T follicular helper cell (primary cell): ENCODE data around the gene LRRC28.
A peak's percentile ranks its signal among the peaks of the same experiment; 100 is the strongest.

Experiments
- DNase-seq: peaks from one replicate; pipeline ENCODE4 v3.0.0-alpha.2; 2020; ENCODE audit warnings: low read depth

LRRC28 gene

GRCh38 chr15:99341786-99342185 is 90.5 kb downstream of the LRRC28 start:
- no peak for DNase-seq

- no peak for DNase-seq
These were observed 91.9 kb downstream of the LRRC28 start for GRCh38 chr15:99343208-99343607.

GRCh38 chr15:99343881-99344551 is 92.7 kb downstream of the LRRC28 start:
- DNase-seq = peak; percentile 31

GRCh38 chr15:99344639-99345038 is 93.4 kb downstream of the LRRC28 start:
- no peak for DNase-seq

- no peak for DNase-seq
These were observed 94.0 kb downstream of the LRRC28 start for GRCh38 chr15:99345242-99345641.

GRCh38 chr15:99345832-99346462 is 94.7 kb downstream of the LRRC28 start:
- DNase-seq = no peak

GRCh38 chr15:99347574-99347973 is 96.3 kb downstream of the LRRC28 start:
- DNase-seq = no peak

- no peak for DNase-seq
These were observed 97.1 kb downstream of the LRRC28 start for GRCh38 chr15:99348412-99348811.

GRCh38 chr15:99350408-99350807 is 99.1 kb downstream of the LRRC28 start:
- no peak for DNase-seq

GRCh38 chr15:99359769-99360168 is 108.5 kb downstream of the LRRC28 start:
- DNase-seq = no peak

GRCh38 chr15:99361545-99362185 is 110.4 kb downstream of the LRRC28 start:
- DNase-seq = no peak

GRCh38 chr15:99365242-99365641 is 114.0 kb downstream of the LRRC28 start:
- DNase-seq = no peak

- DNase-seq = no peak
These were observed 114.7 kb downstream of the LRRC28 start for GRCh38 chr15:99366013-99366412.

GRCh38 chr15:99368743-99369142 is 117.5 kb downstream of the LRRC28 start:
- DNase-seq = no peak

GRCh38 chr15:99369196-99369595 is 117.9 kb downstream of the LRRC28 start:
- DNase-seq = no peak

GRCh38 chr15:99371180-99372103 is 120.2 kb downstream of the LRRC28 start:
- DNase-seq = no peak

- no peak for DNase-seq
These were observed 133.9 kb downstream of the LRRC28 start for GRCh38 chr15:99385005-99385669.

GRCh38 chr15:99385865-99386264 is 134.6 kb downstream of the LRRC28 start:
- no peak for DNase-seq

- DNase-seq = no peak
These were observed 135.1 kb downstream of the LRRC28 start for GRCh38 chr15:99386391-99386790.

- DNase-seq = no peak
These were observed 136.3 kb downstream of the LRRC28 start for GRCh38 chr15:99387421-99388168.

- DNase-seq = no peak
These were observed 139.4 kb downstream of the LRRC28 start for GRCh38 chr15:99390667-99391066.
